Liver (tissue), 9 donors: ENCODE measurements around the gene IFI27L1. TPM values are rescaled to one million over a fixed set of nuclear protein-coding genes. Genes with fewer than 3 reads are reported as not detected.

Experiments used
- DNase-seq: peaks from one replicate; pipeline ENCODE4 v3.0.0-alpha.2; 2017; ENCODE audit warnings: low spot score
- H3K27ac ChIP-seq, 2 donors: one replicate each; pipeline ENCODE4 v1.7.0; 2013; ENCODE audit warnings: inconsistent platforms in 2 of 2, low read length in 2 of 2, control low read depth in 1 of 2, low read depth in 1 of 2, mild to moderate bottlenecking in 1 of 2
- H3K27me3 ChIP-seq, 4 donors: one replicate each; pipeline versions ENCODE4 v1.6.1 to v1.7.0; 2013; ENCODE audit warnings: low read length in 3 of 4, inconsistent platforms in 1 of 4, mild to moderate bottlenecking in 1 of 4, moderate library complexity in 1 of 4; ENCODE audit not compliant: control insufficient read depth in 4 of 4, insufficient read depth in 4 of 4
- H3K36me3 ChIP-seq, 4 donors: one replicate each; pipeline versions ENCODE4 v1.6.1 to v1.7.0; 2013; ENCODE audit warnings: low read length in 3 of 4, mild to moderate bottlenecking in 3 of 4, low read depth in 1 of 4, moderate library complexity in 1 of 4; ENCODE audit not compliant: control insufficient read depth in 4 of 4, insufficient read depth in 3 of 4
- H3K4me1 ChIP-seq, 4 donors: one replicate each; pipeline versions ENCODE4 v1.6.1 to v1.7.0; 2013; ENCODE audit warnings: low read length in 3 of 4, mild to moderate bottlenecking in 3 of 4, moderate library complexity in 1 of 4; ENCODE audit not compliant: control insufficient read depth in 4 of 4, insufficient read depth in 4 of 4
- H3K4me3 ChIP-seq, 3 donors: one replicate each; pipeline versions ENCODE4 v1.6.1 to v1.7.0; 2013; ENCODE audit warnings: low read length in 3 of 3, control low read depth in 1 of 3, low read depth in 1 of 3, mild to moderate bottlenecking in 1 of 3
- H3K9ac ChIP-seq, 2 donors: one replicate each; pipeline ENCODE4 v1.7.0; 2013; ENCODE audit warnings: low read length in 2 of 2, mild to moderate bottlenecking in 2 of 2, moderate library complexity in 2 of 2, control low read depth in 1 of 2, low read depth in 1 of 2
- H3K9me3 ChIP-seq, 4 donors: one replicate each; pipeline versions ENCODE4 v1.6.1 to v1.7.0; 2013; ENCODE audit warnings: low read length in 3 of 4; ENCODE audit not compliant: control insufficient read depth in 4 of 4
- ATF3 ChIP-seq: IDR thresholded peaks from 2 replicates; pipeline ENCODE4 v1.6.1; 2016; ENCODE audit warnings: antibody characterized with exemption
- EGR1 ChIP-seq, 2 donors: IDR thresholded peaks; 2 replicates each; pipeline ENCODE4 v1.6.1; 2016 to 2018; ENCODE audit warnings: antibody characterized with exemption in 2 of 2, low read depth in 2 of 2
- GABPA ChIP-seq, 2 donors: IDR thresholded peaks in 1 of 2; conservative IDR thresholded peaks in 1 of 2; 2 replicates each; pipeline ENCODE4 v1.6.1; 2016; ENCODE audit warnings: antibody characterized with exemption in 2 of 2, mild to moderate bottlenecking in 1 of 2, moderate library complexity in 1 of 2
- HNF4A ChIP-seq, 2 donors: conservative IDR thresholded peaks; 2 replicates each; pipeline ENCODE4 v1.6.1; 2016; ENCODE audit warnings: antibody characterized with exemption in 2 of 2, mild to moderate bottlenecking in 2 of 2
- HNF4G ChIP-seq: IDR thresholded peaks from 2 replicates; pipeline ENCODE4 v1.6.1; 2016; ENCODE audit warnings: antibody characterized with exemption
- JUND ChIP-seq, 2 donors: IDR thresholded peaks; 2 replicates each; pipeline ENCODE4 v1.6.1; 2016; ENCODE audit warnings: antibody characterized with exemption in 2 of 2
- MAX ChIP-seq: IDR thresholded peaks from 2 replicates; pipeline ENCODE4 v1.6.1; 2016; ENCODE audit warnings: antibody characterized with exemption
- NR2F2 ChIP-seq: IDR thresholded peaks from 2 replicates; pipeline ENCODE4 v1.6.1; 2016; ENCODE audit warnings: antibody characterized with exemption
- RAD21 ChIP-seq, 2 donors: IDR thresholded peaks; 2 replicates each; pipeline ENCODE4 v1.6.1; 2016; ENCODE audit warnings: antibody characterized with exemption in 2 of 2, mild to moderate bottlenecking in 2 of 2
- SP1 ChIP-seq: IDR thresholded peaks from 2 replicates; pipeline ENCODE4 v1.6.1; 2018; ENCODE audit warnings: antibody characterized with exemption, mild to moderate bottlenecking
- TAF1 ChIP-seq: conservative IDR thresholded peaks from 2 replicates; pipeline ENCODE4 v1.6.1; 2016; ENCODE audit warnings: antibody characterized with exemption, mild to moderate bottlenecking
- YY1 ChIP-seq: IDR thresholded peaks from 2 replicates; pipeline ENCODE4 v1.6.1; 2016; ENCODE audit warnings: antibody characterized with exemption, mild to moderate bottlenecking
- WGBS: extraction: QIAGEN DNeasy Blood & Tissue Kit; methylation state at CpG from one replicate; pipeline ENCODE4 v1.1.7; 2013; 5-methylcytosine and 5-hydroxymethylcytosine counted together
- polyA plus RNA-seq, 2 donors: library from polyadenylated mRNA; stranded (reverse) in 1 of 2; unstranded in 1 of 2; fragments of 200-250 nt in 1 of 2; fragments of >200 nt in 1 of 2; fragmentation: Nextera tagmentation in 1 of 2; extraction: Ambion mirVana in 1 of 2; gene quantifications; one replicate each; pipeline versions ENCODE4 v1.2.1 to v1.2.3, GENCODE V29; 2013 to 2015
- total RNA-seq, 2 donors: library from RNA; depleted of rRNA; stranded (reverse); fragments of >200 nt; gene quantifications; one replicate each; pipeline ENCODE4 v1.2.3, GENCODE V29; 2014
- TF ChIP-seq, protein P1 (sequence below): IDR thresholded peaks from 2 replicates; pipeline ENCODE4 v1.6.1; 2016; ENCODE audit warnings: antibody characterized with exemption
- TF ChIP-seq, protein P2 (sequence below): IDR thresholded peaks from 2 replicates; pipeline ENCODE4 v1.6.1; 2016; ENCODE audit warnings: antibody characterized with exemption, mild to moderate bottlenecking
- TF ChIP-seq, protein P3 (sequence below): fragments of 150-350 bp; IDR thresholded peaks from 2 replicates; pipeline ENCODE4 v1.5.1; 2017; ENCODE audit warnings: improper control_type of control experiment, low read depth, low read length; ENCODE audit not compliant: missing input control
- donor health status: healthy.
- donor health status: healthy.
- donor health status: healthy.
- donor health status: healthy.
- donor health status: healthy.

The IFI27L1 gene
- total and polyA plus RNA-seq, 4 donors: 3.7 to 8.1 (median 5.6) TPM

GRCh38 chr14:94115058-94115591 lies 34.0 kb downstream of the IFI27L1 start:
- H3K27ac ChIP-seq: no peak overlapping the region

More at GRCh38 chr14:94115058-94115591, 34.0 kb downstream of the IFI27L1 start:
- Histone ChIP-seq H3K36me3 (no peaks in the 10 kb centered on the region), H3K9ac (no peak overlapping the region), H3K4me1 (peaks cover 0 to 5% (median 2%) of the 10 kb centered on the region in 4 donors), H3K9me3 (peaks cover 0 to 5% (median 0%) of the 10 kb centered on the region in 4 donors), H3K27me3 (no peaks in the 10 kb centered on the region), H3K4me3 (no peak overlapping the region)
- DNase-seq: no peak
- TF ChIP-seq, protein P1, sequence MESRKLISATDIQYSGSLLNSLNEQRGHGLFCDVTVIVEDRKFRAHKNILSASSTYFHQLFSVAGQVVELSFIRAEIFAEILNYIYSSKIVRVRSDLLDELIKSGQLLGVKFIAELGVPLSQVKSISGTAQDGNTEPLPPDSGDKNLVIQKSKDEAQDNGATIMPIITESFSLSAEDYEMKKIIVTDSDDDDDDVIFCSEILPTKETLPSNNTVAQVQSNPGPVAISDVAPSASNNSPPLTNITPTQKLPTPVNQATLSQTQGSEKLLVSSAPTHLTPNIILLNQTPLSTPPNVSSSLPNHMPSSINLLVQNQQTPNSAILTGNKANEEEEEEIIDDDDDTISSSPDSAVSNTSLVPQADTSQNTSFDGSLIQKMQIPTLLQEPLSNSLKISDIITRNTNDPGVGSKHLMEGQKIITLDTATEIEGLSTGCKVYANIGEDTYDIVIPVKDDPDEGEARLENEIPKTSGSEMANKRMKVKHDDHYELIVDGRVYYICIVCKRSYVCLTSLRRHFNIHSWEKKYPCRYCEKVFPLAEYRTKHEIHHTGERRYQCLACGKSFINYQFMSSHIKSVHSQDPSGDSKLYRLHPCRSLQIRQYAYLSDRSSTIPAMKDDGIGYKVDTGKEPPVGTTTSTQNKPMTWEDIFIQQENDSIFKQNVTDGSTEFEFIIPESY: no peak
- TF ChIP-seq MAX: no peak
- TF ChIP-seq EGR1 (IDR thresholded peaks at IDR 0.05; ENCODE audit: low read depth in 2 of 2): no peak
- TF ChIP-seq NR2F2: peak; percentile 64
- TF ChIP-seq, protein P2, sequence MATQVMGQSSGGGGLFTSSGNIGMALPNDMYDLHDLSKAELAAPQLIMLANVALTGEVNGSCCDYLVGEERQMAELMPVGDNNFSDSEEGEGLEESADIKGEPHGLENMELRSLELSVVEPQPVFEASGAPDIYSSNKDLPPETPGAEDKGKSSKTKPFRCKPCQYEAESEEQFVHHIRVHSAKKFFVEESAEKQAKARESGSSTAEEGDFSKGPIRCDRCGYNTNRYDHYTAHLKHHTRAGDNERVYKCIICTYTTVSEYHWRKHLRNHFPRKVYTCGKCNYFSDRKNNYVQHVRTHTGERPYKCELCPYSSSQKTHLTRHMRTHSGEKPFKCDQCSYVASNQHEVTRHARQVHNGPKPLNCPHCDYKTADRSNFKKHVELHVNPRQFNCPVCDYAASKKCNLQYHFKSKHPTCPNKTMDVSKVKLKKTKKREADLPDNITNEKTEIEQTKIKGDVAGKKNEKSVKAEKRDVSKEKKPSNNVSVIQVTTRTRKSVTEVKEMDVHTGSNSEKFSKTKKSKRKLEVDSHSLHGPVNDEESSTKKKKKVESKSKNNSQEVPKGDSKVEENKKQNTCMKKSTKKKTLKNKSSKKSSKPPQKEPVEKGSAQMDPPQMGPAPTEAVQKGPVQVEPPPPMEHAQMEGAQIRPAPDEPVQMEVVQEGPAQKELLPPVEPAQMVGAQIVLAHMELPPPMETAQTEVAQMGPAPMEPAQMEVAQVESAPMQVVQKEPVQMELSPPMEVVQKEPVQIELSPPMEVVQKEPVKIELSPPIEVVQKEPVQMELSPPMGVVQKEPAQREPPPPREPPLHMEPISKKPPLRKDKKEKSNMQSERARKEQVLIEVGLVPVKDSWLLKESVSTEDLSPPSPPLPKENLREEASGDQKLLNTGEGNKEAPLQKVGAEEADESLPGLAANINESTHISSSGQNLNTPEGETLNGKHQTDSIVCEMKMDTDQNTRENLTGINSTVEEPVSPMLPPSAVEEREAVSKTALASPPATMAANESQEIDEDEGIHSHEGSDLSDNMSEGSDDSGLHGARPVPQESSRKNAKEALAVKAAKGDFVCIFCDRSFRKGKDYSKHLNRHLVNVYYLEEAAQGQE: no peak
- no peak for TF ChIP-seq HNF4A (conservative IDR thresholded peaks at IDR 0.05)
- TF ChIP-seq HNF4G: no peak
- no peak for TF ChIP-seq JUND (IDR thresholded peaks at IDR 0.05)
- TF ChIP-seq TAF1: no peak
- TF ChIP-seq YY1: no peak
- TF ChIP-seq, protein P3, sequence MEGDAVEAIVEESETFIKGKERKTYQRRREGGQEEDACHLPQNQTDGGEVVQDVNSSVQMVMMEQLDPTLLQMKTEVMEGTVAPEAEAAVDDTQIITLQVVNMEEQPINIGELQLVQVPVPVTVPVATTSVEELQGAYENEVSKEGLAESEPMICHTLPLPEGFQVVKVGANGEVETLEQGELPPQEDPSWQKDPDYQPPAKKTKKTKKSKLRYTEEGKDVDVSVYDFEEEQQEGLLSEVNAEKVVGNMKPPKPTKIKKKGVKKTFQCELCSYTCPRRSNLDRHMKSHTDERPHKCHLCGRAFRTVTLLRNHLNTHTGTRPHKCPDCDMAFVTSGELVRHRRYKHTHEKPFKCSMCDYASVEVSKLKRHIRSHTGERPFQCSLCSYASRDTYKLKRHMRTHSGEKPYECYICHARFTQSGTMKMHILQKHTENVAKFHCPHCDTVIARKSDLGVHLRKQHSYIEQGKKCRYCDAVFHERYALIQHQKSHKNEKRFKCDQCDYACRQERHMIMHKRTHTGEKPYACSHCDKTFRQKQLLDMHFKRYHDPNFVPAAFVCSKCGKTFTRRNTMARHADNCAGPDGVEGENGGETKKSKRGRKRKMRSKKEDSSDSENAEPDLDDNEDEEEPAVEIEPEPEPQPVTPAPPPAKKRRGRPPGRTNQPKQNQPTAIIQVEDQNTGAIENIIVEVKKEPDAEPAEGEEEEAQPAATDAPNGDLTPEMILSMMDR: no peak
- no peak for TF ChIP-seq GABPA (IDR thresholded peaks at IDR 0.05 in 1 of 2, conservative IDR thresholded peaks at IDR 0.05 in 1 of 2)
- no peak for TF ChIP-seq RAD21 (IDR thresholded peaks at IDR 0.05)
- peak; percentile 28 for TF ChIP-seq SP1
- no peak for TF ChIP-seq ATF3
- 33% methylated on average over 4 of the region's 4 CpGs for WGBS
